Activated effector memory CD4-positive, alpha-beta T cell treated with anti-CD3 and anti-CD28 coated beads, Interleukin-2, amount 50 U/mL, for 16 hours (primary cell): Measurements from ENCODE around the gene DENND10.
"Not testable (repeated sequence)": the region's sequence is repeated elsewhere in the genome, so short reads cannot be mapped to it uniquely, and the experiment has no call there.

Experiments
- DNase-seq: peaks from one replicate; pipeline ENCODE4 v3.0.0-alpha.2; 2020

Gene DENND10

GRCh38 chr10:119135513-119135881, 31.6 kb downstream of the DENND10 start:
- DNase-seq, result no peak

GRCh38 chr10:119136084-119136483, 32.2 kb downstream of the DENND10 start:
- no peak for DNase-seq

- DNase-seq, result not testable (repeated sequence)
Measured at GRCh38 chr10:119137878-119138277, 34.0 kb downstream of the DENND10 start.

GRCh38 chr10:119138346-119139306, 34.7 kb downstream of the DENND10 start:
- DNase-seq, result no peak

GRCh38 chr10:119139464-119140067, 35.7 kb downstream of the DENND10 start:
- DNase-seq, result peak; percentile 81

- no peak for DNase-seq
Measured at GRCh38 chr10:119140603-119141245, 36.8 kb downstream of the DENND10 start.

- DNase-seq, result no peak
Measured at GRCh38 chr10:119143657-119144056, 39.7 kb downstream of the DENND10 start.

GRCh38 chr10:119149157-119149556, 45.2 kb downstream of the DENND10 start:
- DNase-seq, result no peak

- DNase-seq, result no peak
Measured at GRCh38 chr10:119149729-119150128, 45.8 kb downstream of the DENND10 start.

GRCh38 chr10:119151601-119152000, 47.7 kb downstream of the DENND10 start:
- not testable (repeated sequence) for DNase-seq

- DNase-seq, result peak; percentile 13
Measured at GRCh38 chr10:119153041-119153440, 49.1 kb downstream of the DENND10 start.

- peak; percentile 53 for DNase-seq
Measured at GRCh38 chr10:119153661-119154060, 49.7 kb downstream of the DENND10 start.

GRCh38 chr10:119159332-119159731, 55.4 kb downstream of the DENND10 start:
- DNase-seq, result peak; percentile 38

GRCh38 chr10:119161680-119162451, 58.0 kb downstream of the DENND10 start:
- no peak for DNase-seq

- DNase-seq, result no peak
Measured at GRCh38 chr10:119162452-119163092, 58.7 kb downstream of the DENND10 start.

- DNase-seq, result peak; percentile 93
Measured at GRCh38 chr10:119165171-119166117, 61.5 kb downstream of the DENND10 start, which contains the start of gene SFXN4. TSS of gene SFXN4 (minus strand) at chr10:119165714. CDS start at chr10:119165647, 67 bp downstream.

GRCh38 chr10:119166118-119166500, 62.2 kb downstream of the DENND10 start:
- no peak for DNase-seq

- DNase-seq, result peak; percentile 14
Measured at GRCh38 chr10:119166564-119166963, 62.7 kb downstream of the DENND10 start.

- DNase-seq, result no peak
Measured at GRCh38 chr10:119167041-119167440, 63.1 kb downstream of the DENND10 start.

- no peak for DNase-seq
Measured at GRCh38 chr10:119174109-119174508, 70.2 kb downstream of the DENND10 start.

GRCh38 chr10:119176166-119176565, 72.3 kb downstream of the DENND10 start:
- no peak for DNase-seq
